ENCODE results near the gene NLRP7.

- TF ChIP-seq CTCF (IDR thresholded peaks at IDR 0.05) = no peak
- TF ChIP-seq POLR2A (IDR thresholded peaks at IDR 0.05) = no peak
These were observed 19.0 kb downstream of the NLRP7 start for GRCh38 chr19:54928299-54928698.
